Upper lobe of left lung (tissue), 6 donors: ENCODE measurements around the gene LEKR1. TPM values are rescaled to one million over a fixed set of nuclear protein-coding genes. Genes with fewer than 3 reads are reported as not detected.

Experiments used
- ATAC-seq, 2 donors: fragments of 200-7000 bp; cut with Tn5 transposase; one replicate each; pipeline ENCODE4 v1.9.1; 2022; ENCODE audit warnings: mild to moderate bottlenecking in 2 of 2, moderate library complexity in 2 of 2; ENCODE audit not compliant: low FRiP score in 2 of 2
- DNase-seq, 2 donors: peaks; one replicate each; pipeline ENCODE4 v3.0.0-alpha.2; 2019 to 2020
- H3K27ac ChIP-seq, 4 donors: fragments of 200-600 bp; sonication (generic); one replicate each; pipeline ENCODE4 v1.5.1; 2016 to 2019
- H3K27me3 ChIP-seq, 4 donors: fragments of 200-600 bp; sonication (generic); one replicate each; pipeline ENCODE4 v1.5.1; 2017 to 2019
- H3K36me3 ChIP-seq, 4 donors: fragments of 200-600 bp; sonication (generic); one replicate each; pipeline ENCODE4 v1.5.1; 2016 to 2019
- H3K4me1 ChIP-seq, 4 donors: fragments of 200-600 bp; sonication (generic); one replicate each; pipeline ENCODE4 v1.5.1; 2018 to 2019
- H3K4me3 ChIP-seq, 4 donors: fragments of 200-600 bp; sonication (generic); one replicate each; pipeline ENCODE4 v1.5.1; 2017 to 2019; ENCODE audit warnings: mild to moderate bottlenecking in 2 of 4, moderate library complexity in 1 of 4
- H3K9me3 ChIP-seq, 4 donors: fragments of 200-600 bp; sonication (generic); one replicate each; pipeline ENCODE4 v1.5.1; 2018 to 2019
- CTCF ChIP-seq, 6 experiments: fragments of 450-650 bp in 4 of 6; fragments of 200-600 bp in 2 of 6; sonication (generic) in 2 of 6; IDR thresholded peaks; one replicate each; pipeline ENCODE4 v1.5.1; 2016 to 2019; ENCODE audit warnings: antibody characterized with exemption in 6 of 6
- EP300 ChIP-seq, 4 donors: sonication (generic); formaldehyde crosslinking; IDR thresholded peaks; one replicate each; pipeline ENCODE4 v1.5.1; 2017; ENCODE audit warnings: antibody characterized with exemption in 4 of 4, control low read depth in 2 of 4
- POLR2A ChIP-seq, 4 donors: fragments of 450-650 bp; IDR thresholded peaks; one replicate each; pipeline ENCODE4 v1.5.1; 2016 to 2017; ENCODE audit warnings: antibody characterized with exemption in 4 of 4, mild to moderate bottlenecking in 2 of 4
- POLR2AphosphoS5 ChIP-seq, 2 donors: sonication (generic); formaldehyde crosslinking; IDR thresholded peaks; one replicate each; pipeline ENCODE4 v1.5.1; 2017; ENCODE audit warnings: antibody characterized with exemption in 2 of 2
- WGBS, 2 donors: methylation state at CpG; one replicate each; pipeline ENCODE4 v1.1.5; 2017 to 2018; 5-methylcytosine and 5-hydroxymethylcytosine counted together
- total RNA-seq, 6 donors: library from RNA; depleted of rRNA in 4 of 6; stranded (reverse); fragments of >200 nt in 4 of 6; gene quantifications; one replicate each; pipeline versions ENCODE4 v1.1.0 to v1.2.1, GENCODE V29; 2016 to 2021
- donor health status: DM: no; HTN: no; CAD: no; lungs with moderate emphysema.
- donor health status: DM: no; HTN: yes; CAD: no; lungs with severe emphysema.

The LEKR1 gene
- total RNA-seq, 6 donors from 2014 or later: 1.0 to 9.1 (median 2.2) TPM

- Histone ChIP-seq H3K36me3 (no peaks in the 10 kb centered on the region), H3K27me3 (no peaks in the 10 kb centered on the region), H3K4me3 (no peak overlapping the region), H3K27ac (no peak overlapping the region), H3K9me3 (no peaks in the 10 kb centered on the region), H3K4me1 (no peaks in the 10 kb centered on the region)
- DNase-seq: no peak
- 88 to 89% methylated on average over 1 of the region's 1 CpG for WGBS, 2 donors
- TF ChIP-seq CTCF (IDR thresholded peaks at IDR 0.05) (no peak), POLR2A (IDR thresholded peaks at IDR 0.05) (no peak), POLR2AphosphoS5 (IDR thresholded peaks at IDR 0.05) (no peak), EP300 (IDR thresholded peaks at IDR 0.05) (no peak)
- no peak for ATAC-seq
Measured at GRCh38 chr3:157046520-157046919, 220.4 kb downstream of the LEKR1 start.

GRCh38 chr3:157051055-157051454 is 224.9 kb downstream of the LEKR1 start:
- Histone ChIP-seq H3K27me3 (no peaks in the 10 kb centered on the region), H3K36me3 (no peaks in the 10 kb centered on the region), H3K4me1 (no peaks in the 10 kb centered on the region), H3K27ac (no peak overlapping the region), H3K9me3 (no peaks in the 10 kb centered on the region), H3K4me3 (no peak overlapping the region)
- whole genome bisulfite sequencing, 2 donors: 77 to 85% methylated on average over 3 of the region's 3 CpGs
- no peak for DNase-seq
- ATAC-seq: no peak
- no peak for TF ChIP-seq POLR2AphosphoS5 (IDR thresholded peaks at IDR 0.05)
- no peak for TF ChIP-seq POLR2A (IDR thresholded peaks at IDR 0.05)
- TF ChIP-seq CTCF (IDR thresholded peaks at IDR 0.05): no peak
- no peak for TF ChIP-seq EP300 (IDR thresholded peaks at IDR 0.05)

- Histone ChIP-seq H3K36me3 (no peaks in the 10 kb centered on the region), H3K4me3 (no peak overlapping the region), H3K27me3 (no peaks in the 10 kb centered on the region), H3K27ac (no peak overlapping the region), H3K9me3 (no peaks in the 10 kb centered on the region), H3K4me1 (no peaks in the 10 kb centered on the region)
- no peak for ATAC-seq
- TF ChIP-seq POLR2A (IDR thresholded peaks at IDR 0.05) (no peak), CTCF (IDR thresholded peaks at IDR 0.05) (no peak), POLR2AphosphoS5 (IDR thresholded peaks at IDR 0.05) (no peak), EP300 (IDR thresholded peaks at IDR 0.05) (no peak)
- no peak for DNase-seq
Measured at GRCh38 chr3:157051591-157051990, 225.4 kb downstream of the LEKR1 start.

- WGBS, 2 donors: 76 to 83% methylated on average over 1 of the region's 1 CpG
- H3K4me3 ChIP-seq: no peak overlapping the region
- ATAC-seq: no peak
- DNase-seq: no peak
- no peaks in the 10 kb centered on the region for H3K36me3 ChIP-seq
- H3K27ac ChIP-seq: no peak overlapping the region
- H3K27me3 ChIP-seq: no peaks in the 10 kb centered on the region
- TF ChIP-seq CTCF (IDR thresholded peaks at IDR 0.05) (no peak), POLR2A (IDR thresholded peaks at IDR 0.05) (no peak), EP300 (IDR thresholded peaks at IDR 0.05) (no peak), POLR2AphosphoS5 (IDR thresholded peaks at IDR 0.05) (no peak)
- H3K4me1 ChIP-seq: no peaks in the 10 kb centered on the region
- H3K9me3 ChIP-seq: no peaks in the 10 kb centered on the region
Measured at GRCh38 chr3:157056035-157056434, 229.9 kb downstream of the LEKR1 start.

- no peaks in the 10 kb centered on the region for H3K4me1 ChIP-seq
- TF ChIP-seq POLR2A (IDR thresholded peaks at IDR 0.05) (no peak), POLR2AphosphoS5 (IDR thresholded peaks at IDR 0.05) (no peak), EP300 (IDR thresholded peaks at IDR 0.05) (no peak)
- DNase-seq (no peak), ATAC-seq (no peak)
- no peaks in the 10 kb centered on the region for H3K27me3 ChIP-seq
- H3K9me3 ChIP-seq: no peaks in the 10 kb centered on the region
- WGBS, 2 donors: 68 to 77% methylated on average over 2 of the region's 2 CpGs
- no peaks in the 10 kb centered on the region for H3K36me3 ChIP-seq
- H3K27ac ChIP-seq: no peak overlapping the region
- H3K4me3 ChIP-seq: no peak overlapping the region
Measured at GRCh38 chr3:157058392-157059071, 232.4 kb downstream of the LEKR1 start.
